H1 (cell line): ENCODE data around the gene BAZ1B. TPM values are rescaled to one million over a fixed set of nuclear protein-coding genes. Genes with fewer than 3 reads are reported as not detected.

Experiments used
- CTCF ChIA-PET: fragments of 300-600 bp; sonication (Branson Sonifier 250); formaldehyde crosslinking; loops from one replicate; lab custom pipeline; 2021; ENCODE audit not compliant: partially characterized antibody; lab: Charles Lee
- POLR2A ChIA-PET: fragments of 300-600 bp; sonication (Branson Sonifier 250); formaldehyde crosslinking; loops from one replicate; lab custom pipeline; 2021; ENCODE audit warnings: inconsistent platforms; ENCODE audit not compliant: partially characterized antibody; lab: Charles Lee
- DNase-seq, 2 experiments: peaks; one replicate each; pipeline versions ENCODE4 v3.0.0 to v3.0.0-alpha.2; 2010 to 2022; ENCODE audit warnings: low spot score in 2 of 2, low read depth in 1 of 2, mixed read lengths in 1 of 2
- FAIRE-seq: peaks from 2 replicates; lab custom pipeline; 2011; peaks lifted over from hg19 to GRCh38; lab: Jason Lieb, UNC
- H2AFZ ChIP-seq: 2 replicates; pipeline ENCODE4 v1.8.1; 2012; ENCODE audit warnings: low read length, inconsistent platforms
- H2AK5ac ChIP-seq: 2 replicates; pipeline ENCODE4 v1.6.1; 2013; ENCODE audit warnings: low read depth, low read length
- H2BK120ac ChIP-seq: replicated peaks from 2 replicates; pipeline ENCODE3; 2013; ENCODE audit warnings: low read depth, low read length, inconsistent platforms
- H2BK12ac ChIP-seq: 2 replicates; pipeline ENCODE4 v1.6.1; 2013; ENCODE audit warnings: low read depth, low read length
- H2BK15ac ChIP-seq: 2 replicates; pipeline ENCODE4 v1.6.1; 2013; ENCODE audit warnings: low read length
- H2BK20ac ChIP-seq: 2 replicates; pipeline ENCODE4 v1.6.1; 2013; ENCODE audit warnings: low read length
- H2BK5ac ChIP-seq: 2 replicates; pipeline ENCODE4 v1.6.1; 2013; ENCODE audit warnings: low read depth, low read length
- H3K14ac ChIP-seq: 2 replicates; pipeline ENCODE4 v1.6.1; 2013; ENCODE audit warnings: inconsistent platforms; ENCODE audit not compliant: insufficient read length
- H3K18ac ChIP-seq: 2 replicates; pipeline ENCODE4 v1.6.1; 2013; ENCODE audit warnings: low read length; ENCODE audit errors: extremely low read depth
- H3K23ac ChIP-seq: 2 replicates; pipeline ENCODE4 v1.6.1; 2013; ENCODE audit warnings: inconsistent platforms; ENCODE audit not compliant: insufficient read length
- H3K23me2 ChIP-seq: 2 replicates; pipeline ENCODE4 v1.6.1; 2013; ENCODE audit warnings: low read depth, low read length
- H3K27ac ChIP-seq: 2 replicates; pipeline ENCODE4 v1.6.1; 2011; ENCODE audit warnings: low read depth, low read length, inconsistent platforms
- H3K27me3 ChIP-seq, 4 experiments: replicated peaks in 1 of 4; 1 replicate in 1 of 4; 2 replicates in 3 of 4; pipeline versions ENCODE4 v1.6.1 to v1.8.1; 2011 to 2013; ENCODE audit warnings: low read length in 3 of 4, mild to moderate bottlenecking in 3 of 4, inconsistent platforms in 2 of 4, mixed read lengths in 2 of 4, moderate library complexity in 1 of 4; ENCODE audit not compliant: control insufficient read depth in 3 of 4, insufficient read depth in 3 of 4; ENCODE audit errors: extremely low read depth in 1 of 4
- H3K36me3 ChIP-seq, 4 experiments: 2 replicates each; pipeline versions ENCODE4 v1.6.1 to v1.8.1; 2011 to 2013; ENCODE audit warnings: mild to moderate bottlenecking in 4 of 4, low read length in 3 of 4, moderate library complexity in 2 of 4, control low read depth in 1 of 4, inconsistent platforms in 1 of 4; ENCODE audit not compliant: insufficient read depth in 4 of 4, control insufficient read depth in 2 of 4
- H3K4ac ChIP-seq: replicated peaks from 2 replicates; pipeline ENCODE3; 2013; ENCODE audit warnings: low read length, low read depth, mixed read lengths, inconsistent platforms; ENCODE audit not compliant: insufficient read length
- H3K4me1 ChIP-seq, 4 experiments: replicated peaks in 1 of 4; 1 replicate in 1 of 4; 2 replicates in 3 of 4; pipeline versions ENCODE4 v1.6.1 to v1.8.1; 2011 to 2013; ENCODE audit warnings: low read length in 3 of 4, inconsistent platforms in 2 of 4, mixed read lengths in 1 of 4; ENCODE audit not compliant: insufficient read depth in 4 of 4, control insufficient read depth in 3 of 4
- H3K4me2 ChIP-seq, 2 experiments: 2 replicates each; pipeline versions ENCODE4 v1.6.1 to v1.8.1; 2011 to 2013; ENCODE audit warnings: low read depth in 2 of 2, low read length in 2 of 2, control low read depth in 1 of 2, inconsistent platforms in 1 of 2, mild to moderate bottlenecking in 1 of 2; ENCODE audit not compliant: insufficient read depth in 1 of 2
- H3K4me3 ChIP-seq, 4 experiments: fragments of 200-600, 300-600 bp in 1 of 4; sonication (generic), shearing (Covaris generic), sonication (Bioruptor Twin) in 1 of 4; 2 replicates each; pipeline versions ENCODE4 v1.5.1 to v1.8.1; 2011 to 2016; ENCODE audit warnings: low read length in 4 of 4, low read depth in 3 of 4, control low read depth in 2 of 4, inconsistent platforms in 2 of 4, mild to moderate bottlenecking in 2 of 4, mixed read lengths in 1 of 4, moderate library complexity in 1 of 4; ENCODE audit not compliant: insufficient read depth in 2 of 4; ENCODE audit errors: extremely low read depth in 1 of 4
- H3K56ac ChIP-seq: replicated peaks from 2 replicates; pipeline ENCODE3; 2013; ENCODE audit warnings: low read depth, mild to moderate bottlenecking, mixed read lengths, low read length, inconsistent platforms; ENCODE audit not compliant: insufficient read length
- H3K79me1 ChIP-seq: 2 replicates; pipeline ENCODE4 v1.6.1; 2013; ENCODE audit warnings: low read depth, low read length, control low read depth
- H3K79me2 ChIP-seq, 2 experiments: 2 replicates each; pipeline versions ENCODE4 v1.6.1 to v1.8.1; 2012 to 2013; ENCODE audit warnings: low read length in 2 of 2, mild to moderate bottlenecking in 2 of 2, inconsistent platforms in 1 of 2; ENCODE audit not compliant: insufficient read depth in 2 of 2, control insufficient read depth in 1 of 2
- H3K9ac ChIP-seq, 4 experiments: replicated peaks in 1 of 4; 1 replicate in 1 of 4; 2 replicates in 3 of 4; pipeline versions ENCODE4 v1.6.1 to v1.8.1; 2011 to 2013; ENCODE audit warnings: low read depth in 3 of 4, low read length in 3 of 4, control low read depth in 2 of 4, mild to moderate bottlenecking in 2 of 4, moderate library complexity in 2 of 4, inconsistent platforms in 1 of 4; ENCODE audit errors: extremely low read depth in 1 of 4
- H3K9me3 ChIP-seq, 2 experiments: 2 replicates each; pipeline versions ENCODE4 v1.6.1 to v1.8.1; 2012 to 2013; ENCODE audit warnings: mild to moderate bottlenecking in 2 of 2, moderate library complexity in 2 of 2, control low read depth in 1 of 2, inconsistent platforms in 1 of 2, low read depth in 1 of 2, low read length in 1 of 2, mixed read lengths in 1 of 2; ENCODE audit not compliant: insufficient read depth in 2 of 2
- H4K20me1 ChIP-seq, 2 experiments: replicated peaks in 1 of 2; 2 replicates each; pipeline versions ENCODE3 to v1.8.1; 2011 to 2013; ENCODE audit warnings: inconsistent platforms in 2 of 2, low read length in 2 of 2, mild to moderate bottlenecking in 1 of 2; ENCODE audit not compliant: insufficient read depth in 2 of 2, control insufficient read depth in 1 of 2
- H4K5ac ChIP-seq: 2 replicates; pipeline ENCODE4 v1.6.1; 2013; ENCODE audit warnings: low read length, low read depth, mixed read lengths, inconsistent platforms; ENCODE audit not compliant: insufficient read length
- H4K8ac ChIP-seq: 2 replicates; pipeline ENCODE4 v1.8.0; 2013; ENCODE audit warnings: mild to moderate bottlenecking, moderate library complexity, low read length, inconsistent platforms; ENCODE audit not compliant: insufficient read depth; ENCODE audit errors: extremely low read depth
- H4K91ac ChIP-seq: replicated peaks from 2 replicates; pipeline ENCODE3; 2013; ENCODE audit warnings: low read length, mixed read lengths, inconsistent platforms; ENCODE audit not compliant: insufficient read length
- BACH1 ChIP-seq: IDR thresholded peaks from 2 replicates; pipeline ENCODE4 v1.6.1; 2012; ENCODE audit warnings: low read length, improper control_type of control experiment
- GABPA ChIP-seq: IDR thresholded peaks from 2 replicates; pipeline ENCODE4 v1.6.1; 2011; ENCODE audit warnings: mild to moderate bottlenecking, low read length, moderate library complexity, borderline replicate concordance; ENCODE audit not compliant: insufficient read depth
- RAD21 ChIP-seq, 2 experiments: IDR thresholded peaks in 1 of 2; conservative IDR thresholded peaks in 1 of 2; 2 replicates each; pipeline ENCODE4 v1.6.1; 2011; ENCODE audit warnings: low read depth in 2 of 2, low read length in 2 of 2, improper control_type of control experiment in 1 of 2, inconsistent platforms in 1 of 2, mild to moderate bottlenecking in 1 of 2, moderate library complexity in 1 of 2
- SP4 ChIP-seq: IDR thresholded peaks from 2 replicates; pipeline ENCODE4 v1.6.1; 2012; ENCODE audit warnings: low read length, inconsistent platforms
- WGBS, 2 experiments: shearing (Covaris generic) in 1 of 2; methylation state at CpG; one replicate each; pipeline versions ENCODE4 v1.1.6 to v1.1.7; 2013 to 2015; ENCODE audit warnings: low lambda C conversion rate in 2 of 2, mixed read lengths in 2 of 2, inconsistent platforms in 1 of 2, low coverage in 1 of 2, missing lambda C conversion rate in 1 of 2; ENCODE audit not compliant: insufficient replicate concordance in 2 of 2, insufficient coverage in 1 of 2, insufficient read length in 1 of 2; ENCODE audit errors: extremely low coverage in 1 of 2, missing lambda C conversion rate in 1 of 2; 5-methylcytosine and 5-hydroxymethylcytosine counted together
- polyA plus RNA-seq, 7 experiments: library from polyadenylated mRNA; depleted of rRNA in 3 of 7; stranded (reverse) in 5 of 7; unstranded in 2 of 7; fragments of >200 nt in 5 of 7; fragments of 200-250 nt in 2 of 7; gene quantifications; 1 replicate in 5 of 7; 2 replicates in 1 of 7; 4 replicates in 1 of 7; pipeline versions ENCODE4 v1.2.1 to v1.2.3, GENCODE V29; 2011 to 2013; ENCODE audit warnings: missing spikeins in 2 of 7, mixed read lengths in 2 of 7
- total RNA-seq: library from RNA; stranded (reverse); fragmentation: NEBNext Ultra II Directional; extraction: Animal tissue kit (Norgen Biotek cat#: 25700); gene quantifications from 2 replicates; pipeline ENCODE4 v1.2.1, GENCODE V29; 2021
- TF ChIP-seq, protein P1 (sequence below): IDR thresholded peaks from 2 replicates; pipeline ENCODE4 v1.6.1; 2012; ENCODE audit warnings: inconsistent platforms

The BAZ1B gene
- total and polyA plus RNA-seq, 2 of the 8 experiments (the other 6 are each of a cell fraction or from before 2014, with no cell fraction given): 21.0 to 86.8 TPM

DNA sequence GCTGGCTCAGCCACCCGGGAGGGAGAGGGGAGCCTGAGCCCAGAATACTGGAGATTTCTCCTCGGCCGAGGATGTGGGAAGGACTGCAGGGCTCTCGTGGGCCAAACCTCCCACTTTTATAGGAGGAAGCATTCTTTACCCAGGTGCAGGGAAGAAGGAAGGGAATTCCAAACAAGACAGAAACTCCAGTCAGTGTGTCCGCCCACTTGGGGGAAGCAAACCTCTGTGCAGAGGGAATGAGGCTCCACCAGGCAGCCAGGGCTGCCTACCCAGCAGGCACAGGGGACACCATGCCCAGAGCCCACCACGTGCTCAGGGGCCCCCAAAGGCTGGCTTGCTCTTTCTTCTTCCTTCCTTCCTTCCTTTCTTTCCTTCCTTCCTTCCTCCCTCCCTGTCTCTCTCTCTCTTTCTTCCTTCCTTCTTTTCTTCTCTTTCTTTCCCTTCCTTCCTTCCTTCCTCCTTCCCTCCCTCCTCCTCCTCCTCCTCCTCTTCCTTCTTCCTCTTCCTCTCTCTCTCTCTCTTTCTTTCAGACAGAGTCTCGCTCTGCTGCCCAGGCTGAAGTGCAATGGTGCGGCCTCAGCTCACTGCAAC is 103.9 kb downstream of the BAZ1B start:
- no peak overlapping the region for H3K9ac ChIP-seq
- no peak overlapping the region for H2BK5ac ChIP-seq
- H2BK15ac ChIP-seq: 0 out of 2 replicates have a peak overlapping the region, but pooled peaks have one; percentile 46
- FAIRE-seq: no peak
- no peak for TF ChIP-seq GABPA
- TF ChIP-seq, protein P1, sequence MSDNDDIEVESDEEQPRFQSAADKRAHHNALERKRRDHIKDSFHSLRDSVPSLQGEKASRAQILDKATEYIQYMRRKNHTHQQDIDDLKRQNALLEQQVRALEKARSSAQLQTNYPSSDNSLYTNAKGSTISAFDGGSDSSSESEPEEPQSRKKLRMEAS: peak; percentile 35; the same call in 1 of the 2 replicates
- no peak for TF ChIP-seq SP4
- TF ChIP-seq RAD21 (IDR thresholded peaks at IDR 0.05 in 1 of 2, conservative IDR thresholded peaks at IDR 0.05 in 1 of 2; ENCODE audit: low read depth in 2 of 2, low read length in 2 of 2): peak; percentile 22 to 40; a peak in 3 of 4 replicates
- no peak for TF ChIP-seq BACH1
- no peak overlapping the region for H3K4ac ChIP-seq
- no peak overlapping the region for H2BK120ac ChIP-seq
- H4K20me1 ChIP-seq: no peaks in the 10 kb centered on the region
- H3K14ac ChIP-seq: no peak overlapping the region
- no peaks in the 10 kb centered on the region; the same call in 1 of the 2 replicates for H3K23me2 ChIP-seq
- WGBS, 2 experiments: 79% methylated on average over 7 of the region's 8 CpGs; no CpG with 5 or more reads in 1 of the 2 experiments
- H3K4me2 ChIP-seq: no peak overlapping the region
- no peak overlapping the region; the same call in 1 of the 2 replicates for H2BK12ac ChIP-seq
- H4K91ac ChIP-seq: no peak overlapping the region
- H4K8ac ChIP-seq: no peak overlapping the region
- no peaks in the 10 kb centered on the region for H3K9me3 ChIP-seq
- no peak overlapping the region for H2AK5ac ChIP-seq
- H3K4me3 ChIP-seq: no peak overlapping the region
- peak overlapping the region; percentile 81; the same call in 1 of the 2 replicates for H2AFZ ChIP-seq
- no peak overlapping the region for H3K56ac ChIP-seq
- H4K5ac ChIP-seq: no peak overlapping the region
- no peaks in the 10 kb centered on the region for H3K79me1 ChIP-seq
- H3K79me2 ChIP-seq: no peaks in the 10 kb centered on the region
- no peaks in the 10 kb centered on the region for H3K4me1 ChIP-seq
- CTCF ChIA-PET: interaction anchor here (1.2 kb wide), 1 partner anchor 19 kb away, joined by 3 read pairs; no protein-coding TSS in a partner anchor
- POLR2A ChIA-PET: interaction anchor here (0.6 kb wide), 1 partner anchor 20 kb away, joined by 3 read pairs; no protein-coding TSS in a partner anchor
- no peak overlapping the region for H3K27ac ChIP-seq
- H3K36me3 ChIP-seq: no peaks in the 10 kb centered on the region
- no peak overlapping the region for H3K23ac ChIP-seq
- H3K27me3 ChIP-seq: no peaks in the 10 kb centered on the region
- no peak overlapping the region for H2BK20ac ChIP-seq
- DNase-seq: no peak
- no peak overlapping the region for H3K18ac ChIP-seq
